ENCODE results near the gene NRL.

NRL gene

GRCh38 chr14:24093207-24093900, 21.4 kb downstream of the NRL start:
- no peak for TF ChIP-seq CTCF (IDR thresholded peaks at IDR 0.05; ENCODE audit: insufficient read depth, low read length, poor library complexity, severe bottlenecking)
- peak overlapping the region; percentile 72 for H3K4me3 ChIP-seq (replicated peaks; ENCODE audit: low read depth, low read length)
- peaks cover 9% of the 10 kb centered on the region for H3K36me3 ChIP-seq (ENCODE audit: control insufficient read depth, insufficient read depth, low read length)
- DNase-seq (ENCODE audit: extremely low read depth, insufficient read length): no peak
- H3K27me3 ChIP-seq (replicated peaks; ENCODE audit: control insufficient read depth, insufficient read depth, low read length): no peaks in the 10 kb centered on the region

- no peaks in the 10 kb centered on the region for H3K27me3 ChIP-seq (replicated peaks; ENCODE audit: control insufficient read depth, insufficient read depth, low read length)
- TF ChIP-seq CTCF (IDR thresholded peaks at IDR 0.05; ENCODE audit: insufficient read depth, low read length, poor library complexity, severe bottlenecking): no peak
- H3K36me3 ChIP-seq (ENCODE audit: control insufficient read depth, insufficient read depth, low read length): peaks cover 4% of the 10 kb centered on the region
- DNase-seq (ENCODE audit: extremely low read depth, insufficient read length): no peak
- no peak overlapping the region for H3K4me3 ChIP-seq (replicated peaks; ENCODE audit: low read depth, low read length)
Measured at GRCh38 chr14:24092505-24093206, 22.1 kb downstream of the NRL start.

- no peaks in the 10 kb centered on the region for H3K27me3 ChIP-seq (replicated peaks; ENCODE audit: control insufficient read depth, insufficient read depth, low read length)
- H3K36me3 ChIP-seq (ENCODE audit: control insufficient read depth, insufficient read depth, low read length): peaks cover 4% of the 10 kb centered on the region
- H3K4me3 ChIP-seq (replicated peaks; ENCODE audit: low read depth, low read length): no peak overlapping the region
- TF ChIP-seq CTCF (IDR thresholded peaks at IDR 0.05; ENCODE audit: insufficient read depth, low read length, poor library complexity, severe bottlenecking): no peak
- no peak for DNase-seq (ENCODE audit: extremely low read depth, insufficient read length)
Measured at GRCh38 chr14:24092110-24092504, 22.6 kb downstream of the NRL start.

- H3K27me3 ChIP-seq (replicated peaks; ENCODE audit: control insufficient read depth, insufficient read depth, low read length): no peaks in the 10 kb centered on the region
- no peak for TF ChIP-seq CTCF (IDR thresholded peaks at IDR 0.05; ENCODE audit: insufficient read depth, low read length, poor library complexity, severe bottlenecking)
- DNase-seq (ENCODE audit: extremely low read depth, insufficient read length): no peak
- no peaks in the 10 kb centered on the region for H3K36me3 ChIP-seq (ENCODE audit: control insufficient read depth, insufficient read depth, low read length)
- H3K4me3 ChIP-seq (replicated peaks; ENCODE audit: low read depth, low read length): no peak overlapping the region
Measured at GRCh38 chr14:24089890-24090289, 24.9 kb downstream of the NRL start.

GRCh38 chr14:24088095-24088494, 26.7 kb downstream of the NRL start:
- DNase-seq (ENCODE audit: extremely low read depth, insufficient read length): no peak
- no peak for TF ChIP-seq CTCF (IDR thresholded peaks at IDR 0.05; ENCODE audit: insufficient read depth, low read length, poor library complexity, severe bottlenecking)
- no peak overlapping the region for H3K4me3 ChIP-seq (replicated peaks; ENCODE audit: low read depth, low read length)
- no peaks in the 10 kb centered on the region for H3K27me3 ChIP-seq (replicated peaks; ENCODE audit: control insufficient read depth, insufficient read depth, low read length)
- H3K36me3 ChIP-seq (ENCODE audit: control insufficient read depth, insufficient read depth, low read length): no peaks in the 10 kb centered on the region

Data from GM06990 (cell line).